SJCRH30 (cell line): ENCODE measurements around the gene PIK3AP1. TPM values are rescaled to one million over a fixed set of nuclear protein-coding genes. Genes with fewer than 3 reads are reported as not detected.
A peak's percentile ranks its signal among the peaks of the same experiment; 100 is the strongest.
"Not testable (repeated sequence)": the region's sequence is repeated elsewhere in the genome, so short reads cannot be mapped to it uniquely, and the experiment has no call there.

Experiments used
- DNase-seq, 2 experiments: peaks; one replicate each; pipeline ENCODE4 v3.0.0-alpha.2; 2015 to 2020
- H3K27ac ChIP-seq: fragments of 250-450 bp; sonication (Bioruptor Pico); 2 replicates; pipeline ENCODE4 v1.5.1; 2020; ENCODE audit warnings: mild to moderate bottlenecking, moderate library complexity
- H3K27me3 ChIP-seq: fragments of 250-450 bp; sonication (Bioruptor Pico); 2 replicates; pipeline ENCODE4 v1.5.1; 2020; ENCODE audit warnings: mild to moderate bottlenecking, moderate library complexity
- H3K36me3 ChIP-seq: fragments of 250-450 bp; sonication (Bioruptor Pico); 2 replicates; pipeline ENCODE4 v1.5.1; 2020; ENCODE audit warnings: mild to moderate bottlenecking, moderate library complexity
- H3K4me1 ChIP-seq: fragments of 250-450 bp; sonication (Bioruptor Pico); 2 replicates; pipeline ENCODE4 v1.5.1; 2020; ENCODE audit warnings: mild to moderate bottlenecking, moderate library complexity
- H3K4me3 ChIP-seq: fragments of 250-450 bp; sonication (Bioruptor Pico); 2 replicates; pipeline ENCODE4 v1.5.1; 2020; ENCODE audit warnings: mild to moderate bottlenecking, moderate library complexity
- H3K9me3 ChIP-seq: fragments of 250-450 bp; sonication (Bioruptor Pico); replicated peaks from 2 replicates; pipeline ENCODE4 v1.5.1; 2020; ENCODE audit warnings: mild to moderate bottlenecking, moderate library complexity
- total RNA-seq: library from RNA; depleted of rRNA; stranded (reverse); fragments of >200 nt; shearing (Covaris generic); gene quantifications from 2 replicates; pipeline ENCODE4 v1.2.3, GENCODE V29; 2014; rRNA removed

Gene PIK3AP1
- total RNA-seq, 1 experiment from 2014 or later, result 7.1 TPM

GRCh38 chr10:96573036-96573435 lies 147.3 kb downstream of the PIK3AP1 start:
- Histone ChIP-seq H3K4me1 (no peaks in the 10 kb centered on the region), H3K9me3 (no peaks in the 10 kb centered on the region), H3K36me3 (peaks cover 15% of the 10 kb centered on the region), H3K27me3 (no peaks in the 10 kb centered on the region), H3K27ac (no peak overlapping the region), H3K4me3 (no peak overlapping the region)
- no peak for DNase-seq

GRCh38 chr10:96570983-96571964 lies 149.0 kb downstream of the PIK3AP1 start:
- peaks cover 15% of the 10 kb centered on the region for H3K36me3 ChIP-seq
- no peak overlapping the region for H3K4me3 ChIP-seq
- no peak overlapping the region for H3K27ac ChIP-seq
- no peaks in the 10 kb centered on the region for H3K27me3 ChIP-seq
- DNase-seq, result no peak
- no peaks in the 10 kb centered on the region for H3K4me1 ChIP-seq
- no peaks in the 10 kb centered on the region for H3K9me3 ChIP-seq

- H3K27ac ChIP-seq, result no peak overlapping the region
- no peaks in the 10 kb centered on the region for H3K4me1 ChIP-seq
- no peak overlapping the region for H3K4me3 ChIP-seq
- peaks cover 12% of the 10 kb centered on the region for H3K36me3 ChIP-seq
- no peaks in the 10 kb centered on the region for H3K27me3 ChIP-seq
- H3K9me3 ChIP-seq, result no peaks in the 10 kb centered on the region
- no peak for DNase-seq
Measured at GRCh38 chr10:96570511-96570910, 149.8 kb downstream of the PIK3AP1 start.

GRCh38 chr10:96568402-96568801 lies 151.9 kb downstream of the PIK3AP1 start:
- Histone ChIP-seq H3K27ac (no peak overlapping the region), H3K27me3 (no peaks in the 10 kb centered on the region), H3K4me1 (no peaks in the 10 kb centered on the region), H3K36me3 (peaks cover 20% of the 10 kb centered on the region), H3K9me3 (no peaks in the 10 kb centered on the region), H3K4me3 (no peak overlapping the region)
- no peak for DNase-seq

- H3K4me3 ChIP-seq, result no peak overlapping the region
- no peaks in the 10 kb centered on the region for H3K4me1 ChIP-seq
- no peaks in the 10 kb centered on the region for H3K9me3 ChIP-seq
- no peak for DNase-seq
- H3K36me3 ChIP-seq, result peaks cover 13% of the 10 kb centered on the region
- H3K27me3 ChIP-seq, result no peaks in the 10 kb centered on the region
- no peak overlapping the region for H3K27ac ChIP-seq
Measured at GRCh38 chr10:96565774-96566173, 154.5 kb downstream of the PIK3AP1 start.

- H3K4me3 ChIP-seq, result no peak overlapping the region
- H3K4me1 ChIP-seq, result no peaks in the 10 kb centered on the region
- H3K27ac ChIP-seq, result no peak overlapping the region
- H3K27me3 ChIP-seq, result no peaks in the 10 kb centered on the region
- peaks cover 18% of the 10 kb centered on the region for H3K36me3 ChIP-seq
- DNase-seq, result no peak
- no peaks in the 10 kb centered on the region for H3K9me3 ChIP-seq
Measured at GRCh38 chr10:96560966-96561887, 159.1 kb downstream of the PIK3AP1 start.

- Histone ChIP-seq H3K9me3 (no peaks in the 10 kb centered on the region), H3K4me1 (no peaks in the 10 kb centered on the region), H3K36me3 (peaks cover 19% of the 10 kb centered on the region), H3K4me3 (no peak overlapping the region), H3K27me3 (no peaks in the 10 kb centered on the region), H3K27ac (no peak overlapping the region)
- no peak for DNase-seq
Measured at GRCh38 chr10:96560489-96560888, 159.8 kb downstream of the PIK3AP1 start.

GRCh38 chr10:96556003-96556402 lies 164.3 kb downstream of the PIK3AP1 start:
- Histone ChIP-seq H3K27ac (no peak overlapping the region), H3K36me3 (peaks cover 22% of the 10 kb centered on the region)

GRCh38 chr10:96555330-96555729 lies 165.0 kb downstream of the PIK3AP1 start:
- no peaks in the 10 kb centered on the region for H3K27me3 ChIP-seq
- no peak overlapping the region for H3K4me3 ChIP-seq
- H3K36me3 ChIP-seq, result peaks cover 22% of the 10 kb centered on the region
- H3K27ac ChIP-seq, result no peak overlapping the region
- H3K4me1 ChIP-seq, result no peaks in the 10 kb centered on the region
- no peak for DNase-seq
- H3K9me3 ChIP-seq, result no peaks in the 10 kb centered on the region

More at GRCh38 chr10:96556003-96556402, 164.3 kb downstream of the PIK3AP1 start:
- no peaks in the 10 kb centered on the region for H3K4me1 ChIP-seq
- H3K27me3 ChIP-seq, result no peaks in the 10 kb centered on the region
- H3K4me3 ChIP-seq, result no peak overlapping the region
- peak in 1 of 2 experiments; percentile 22 for DNase-seq
- H3K9me3 ChIP-seq, result no peaks in the 10 kb centered on the region

- Histone ChIP-seq H3K27ac (no peak overlapping the region), H3K4me3 (no peak overlapping the region), H3K4me1 (no peaks in the 10 kb centered on the region), H3K36me3 (peaks cover 35% of the 10 kb centered on the region), H3K9me3 (no peaks in the 10 kb centered on the region), H3K27me3 (no peaks in the 10 kb centered on the region)
- no peak for DNase-seq
Measured at GRCh38 chr10:96548589-96548988, 171.7 kb downstream of the PIK3AP1 start.

- not testable (repeated sequence) for H3K27ac ChIP-seq, H3K4me3 ChIP-seq
- H3K36me3 ChIP-seq, result peaks cover 40% of the 10 kb centered on the region
Measured at GRCh38 chr10:96545558-96545957, 174.8 kb downstream of the PIK3AP1 start.

More at GRCh38 chr10:96545558-96545957, 174.8 kb downstream of the PIK3AP1 start:
- not testable (repeated sequence) for H3K9me3 ChIP-seq, H3K27me3 ChIP-seq, DNase-seq, H3K4me1 ChIP-seq

Other genes with a start within 250 kb of the PIK3AP1 start
- 9.2 and 10.3 TPM in 2 replicates for gene TLL2, start 206.6 kb downstream of the PIK3AP1 start, total RNA-seq
- gene TM9SF3, start 133.5 kb downstream of the PIK3AP1 start, total RNA-seq, result 53.5 and 71.0 TPM in 2 replicates
- gene LCOR, start 111.8 kb upstream of the PIK3AP1 start, total RNA-seq, result 18.6 and 26.7 TPM in 2 replicates